Mesenchymal stem cell (in vitro differentiated cells and primary cell): ENCODE measurements around the gene C1QL1.

Experiments
- DNase-seq: peaks from one replicate; pipeline ENCODE4 v3.0.0-alpha.2; 2013
- H2AFZ ChIP-seq: one replicate; pipeline ENCODE4 v1.6.1; 2013; ENCODE audit warnings: low read depth, mild to moderate bottlenecking, control low read depth, inconsistent platforms, low read length, moderate library complexity
- H2AK5ac ChIP-seq: 2 replicates; pipeline ENCODE4 v1.6.1; 2013; ENCODE audit warnings: low read length, moderate library complexity, mild to moderate bottlenecking, inconsistent platforms; ENCODE audit not compliant: severe bottlenecking
- H2BK120ac ChIP-seq: one replicate; pipeline ENCODE4 v1.6.1; 2013; ENCODE audit warnings: low read depth, mild to moderate bottlenecking, inconsistent platforms, low read length, moderate library complexity
- H2BK12ac ChIP-seq, 2 experiments: one replicate each; pipeline ENCODE4 v1.6.1; 2013; ENCODE audit warnings: inconsistent platforms in 2 of 2, low read length in 2 of 2, mild to moderate bottlenecking in 2 of 2, moderate library complexity in 2 of 2, control low read depth in 1 of 2
- H2BK15ac ChIP-seq: one replicate; pipeline ENCODE4 v1.6.1; 2013; ENCODE audit warnings: mild to moderate bottlenecking, low read depth, inconsistent platforms; ENCODE audit not compliant: poor library complexity, severe bottlenecking
- H2BK5ac ChIP-seq: 2 replicates; pipeline ENCODE4 v1.6.1; 2013; ENCODE audit warnings: low read depth, mild to moderate bottlenecking, low read length, control low read depth, inconsistent platforms; ENCODE audit not compliant: poor library complexity, severe bottlenecking
- H3K14ac ChIP-seq, 2 experiments: one replicate each; pipeline ENCODE4 v1.6.1; 2013; ENCODE audit warnings: inconsistent platforms in 2 of 2, low read length in 2 of 2, control low read depth in 1 of 2, mild to moderate bottlenecking in 1 of 2, moderate library complexity in 1 of 2
- H3K18ac ChIP-seq, 2 experiments: one replicate each; pipeline ENCODE4 v1.6.1; 2013; ENCODE audit warnings: inconsistent platforms in 2 of 2, low read length in 2 of 2, control low read depth in 1 of 2, low read depth in 1 of 2, mild to moderate bottlenecking in 1 of 2
- H3K23ac ChIP-seq, 2 experiments: one replicate each; pipeline ENCODE4 v1.6.1; 2013; ENCODE audit warnings: inconsistent platforms in 2 of 2, low read length in 2 of 2, mild to moderate bottlenecking in 2 of 2, moderate library complexity in 2 of 2, control low read depth in 1 of 2
- H3K27ac ChIP-seq: 2 replicates; pipeline ENCODE4 v1.5.1; 2013; ENCODE audit warnings: mild to moderate bottlenecking, moderate library complexity, low read length, control low read depth, inconsistent platforms; ENCODE audit not compliant: poor library complexity, severe bottlenecking
- H3K27me3 ChIP-seq, 2 experiments: 2 replicates each; pipeline versions ENCODE4 v1.6.1 to v1.7.0; 2013; ENCODE audit warnings: low read length in 2 of 2, mild to moderate bottlenecking in 2 of 2, moderate library complexity in 2 of 2, control low read depth in 1 of 2, inconsistent platforms in 1 of 2; ENCODE audit not compliant: control insufficient read depth in 1 of 2, insufficient read depth in 1 of 2
- H3K36me3 ChIP-seq, 2 experiments: 2 replicates each; pipeline versions ENCODE4 v1.6.1 to v1.7.0; 2013; ENCODE audit warnings: low read length in 2 of 2, control low read depth in 1 of 2, inconsistent platforms in 1 of 2, low read depth in 1 of 2, mild to moderate bottlenecking in 1 of 2; ENCODE audit not compliant: insufficient read depth in 2 of 2, control insufficient read depth in 1 of 2
- H3K4ac ChIP-seq, 2 experiments: one replicate each; pipeline ENCODE4 v1.6.1; 2013; ENCODE audit warnings: inconsistent platforms in 2 of 2, low read length in 2 of 2, mild to moderate bottlenecking in 2 of 2, moderate library complexity in 2 of 2, control low read depth in 1 of 2, low read depth in 1 of 2
- H3K4me1 ChIP-seq: 2 replicates; pipeline ENCODE4 v1.6.1; 2013; ENCODE audit warnings: low read depth, low read length, control low read depth; ENCODE audit not compliant: control insufficient read depth, insufficient read depth
- H3K4me2 ChIP-seq: 2 replicates; pipeline ENCODE4 v1.6.1; 2013; ENCODE audit warnings: low read length, mild to moderate bottlenecking, inconsistent platforms; ENCODE audit not compliant: poor library complexity, severe bottlenecking
- H3K4me3 ChIP-seq, 2 experiments: 2 replicates each; pipeline versions ENCODE4 v1.5.1 to v1.7.0; 2013; ENCODE audit warnings: low read length in 2 of 2, mild to moderate bottlenecking in 2 of 2, control low read depth in 1 of 2, low read depth in 1 of 2; ENCODE audit not compliant: insufficient read depth in 1 of 2
- H3K79me1 ChIP-seq: replicated peaks from 2 replicates; pipeline ENCODE4 v1.6.1; 2013; ENCODE audit warnings: mild to moderate bottlenecking, control low read depth, low read length, inconsistent platforms; ENCODE audit not compliant: poor library complexity, severe bottlenecking
- H3K9ac ChIP-seq: 2 replicates; pipeline ENCODE4 v1.7.0; 2013; ENCODE audit warnings: mild to moderate bottlenecking, low read length, moderate library complexity
- H3K9me3 ChIP-seq: 2 replicates; pipeline ENCODE4 v1.7.0; 2013; ENCODE audit warnings: mild to moderate bottlenecking, low read length; ENCODE audit not compliant: control insufficient read depth
- H4K8ac ChIP-seq: one replicate; pipeline ENCODE4 v1.6.1; 2013; ENCODE audit warnings: inconsistent platforms, mild to moderate bottlenecking, low read length, moderate library complexity
- H4K91ac ChIP-seq: one replicate; pipeline ENCODE4 v1.6.1; 2013; ENCODE audit warnings: mild to moderate bottlenecking, low read length, inconsistent platforms
- WGBS: methylation state at CpG from one replicate; pipeline ENCODE4 v1.1.7; 2013; ENCODE audit warnings: mixed read lengths; 5-methylcytosine and 5-hydroxymethylcytosine counted together

C1QL1 gene

DNA sequence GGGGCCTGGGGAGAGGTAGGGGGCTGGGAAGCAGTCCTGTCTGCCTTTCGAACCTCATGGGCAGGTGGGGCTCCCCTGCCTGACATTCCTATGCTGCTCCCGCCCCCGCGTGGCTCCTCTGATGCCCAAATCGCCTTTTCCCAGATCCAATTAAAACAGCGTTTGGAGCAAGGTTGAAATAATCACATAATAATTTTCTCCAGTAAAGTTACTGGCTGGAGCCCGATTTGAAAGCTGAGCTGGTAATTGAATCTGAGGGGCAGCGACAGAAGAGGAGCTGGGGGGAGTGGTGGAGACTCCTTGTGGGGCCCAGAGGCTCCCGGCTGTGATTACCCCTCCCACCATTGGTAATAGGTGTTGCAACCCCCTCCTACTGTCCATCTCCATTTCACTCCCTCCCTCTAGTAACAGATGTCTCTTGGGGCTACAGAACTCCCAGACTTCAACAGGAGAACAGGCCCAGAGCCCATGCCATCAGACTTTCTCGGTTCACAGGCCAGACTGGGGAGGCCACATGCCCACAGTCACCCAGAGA lies 38.9 kb upstream of the C1QL1 start:
- Histone ChIP-seq H3K4me2 (no peak overlapping the region), H3K14ac (no peak overlapping the region), H3K36me3 (no peaks in the 10 kb centered on the region), H3K18ac (no peak overlapping the region), H2BK12ac (no peak overlapping the region), H4K8ac (no peak overlapping the region), H2AK5ac (no peak overlapping the region), H3K4me3 (no peak overlapping the region), H3K23ac (no peak overlapping the region), H3K27ac (no peak overlapping the region), H3K9ac (no peak overlapping the region), H4K91ac (no peak overlapping the region), H2BK120ac (no peak overlapping the region), H3K9me3 (no peaks in the 10 kb centered on the region), H2BK15ac (no peak overlapping the region), H3K4ac (no peak overlapping the region), H3K4me1 (peaks cover 6% of the 10 kb centered on the region), H3K79me1 (no peaks in the 10 kb centered on the region), H3K27me3 (peaks cover 27 to 46% of the 10 kb centered on the region in 2 experiments), H2AFZ (no peak overlapping the region), H2BK5ac (no peak overlapping the region)
- DNase-seq = no peak
- WGBS = 40% methylated on average over 3 of the region's 10 CpGs

DNA sequence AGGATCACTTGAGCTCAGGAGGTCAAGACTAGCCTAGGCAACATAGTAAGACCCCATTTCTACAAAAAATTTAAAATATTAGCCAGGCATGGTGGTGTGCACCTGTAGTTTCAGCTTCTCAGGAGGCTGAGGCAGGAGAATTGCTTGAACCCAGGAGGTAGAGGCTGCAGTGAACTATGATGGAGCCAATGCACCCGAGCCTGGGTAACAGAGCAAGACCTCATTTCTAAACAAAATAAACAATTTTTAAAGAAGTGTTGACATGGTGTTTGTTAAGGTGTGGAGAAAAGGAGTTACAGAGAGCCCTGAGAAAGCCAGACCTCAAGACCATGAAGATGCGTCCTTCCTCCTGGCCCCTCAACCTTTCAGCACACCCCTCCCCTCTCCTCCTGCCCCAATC lies 37.6 kb upstream of the C1QL1 start:
- Histone ChIP-seq H3K27ac (no peak overlapping the region), H3K18ac (no peak overlapping the region), H3K79me1 (no peaks in the 10 kb centered on the region), H2AK5ac (no peak overlapping the region), H2BK5ac (no peak overlapping the region), H4K91ac (no peak overlapping the region), H3K4ac (no peak overlapping the region), H3K23ac (no peak overlapping the region), H3K14ac (no peak overlapping the region), H4K8ac (no peak overlapping the region), H3K4me1 (peaks cover 6% of the 10 kb centered on the region), H3K27me3 (peaks cover 27 to 47% of the 10 kb centered on the region in 2 experiments), H2BK120ac (no peak overlapping the region), H2AFZ (no peak overlapping the region), H2BK15ac (no peak overlapping the region), H3K4me2 (no peak overlapping the region), H3K9ac (no peak overlapping the region), H3K4me3 (no peak overlapping the region), H3K9me3 (no peaks in the 10 kb centered on the region), H3K36me3 (no peaks in the 10 kb centered on the region), H2BK12ac (no peak overlapping the region)
- WGBS = 100% methylated on average over 1 of the region's 2 CpGs
- DNase-seq = no peak

GRCh38 chr17:45004388-45004787 lies 36.3 kb upstream of the C1QL1 start:
- H2BK15ac ChIP-seq = peak overlapping the region; percentile 8
- H3K9me3 ChIP-seq = peaks cover 6% of the 10 kb centered on the region
- no peak overlapping the region for H2AK5ac ChIP-seq
- H4K8ac ChIP-seq = no peak overlapping the region
- no peak overlapping the region for H3K9ac ChIP-seq
- H3K4ac ChIP-seq = no peak overlapping the region
- DNase-seq = no peak
- no peak overlapping the region for H3K14ac ChIP-seq
- H2AFZ ChIP-seq = no peak overlapping the region
- H3K23ac ChIP-seq = peak overlapping the region in 1 of 2 experiments; percentile 23
- H2BK12ac ChIP-seq = no peak overlapping the region
- no peak overlapping the region for H2BK120ac ChIP-seq
- no peaks in the 10 kb centered on the region for H3K36me3 ChIP-seq
- H3K27me3 ChIP-seq = peaks cover 27 to 50% of the 10 kb centered on the region in 2 experiments
- H2BK5ac ChIP-seq = no peak overlapping the region
- H3K4me3 ChIP-seq = no peak overlapping the region
- WGBS = no CpG with 5 or more reads among the region's 3 CpGs
- H3K4me1 ChIP-seq = peaks cover 6% of the 10 kb centered on the region
- no peak overlapping the region for H3K27ac ChIP-seq
- H4K91ac ChIP-seq = no peak overlapping the region
- H3K18ac ChIP-seq = no peak overlapping the region
- H3K79me1 ChIP-seq = no peaks in the 10 kb centered on the region
- no peak overlapping the region for H3K4me2 ChIP-seq

DNA sequence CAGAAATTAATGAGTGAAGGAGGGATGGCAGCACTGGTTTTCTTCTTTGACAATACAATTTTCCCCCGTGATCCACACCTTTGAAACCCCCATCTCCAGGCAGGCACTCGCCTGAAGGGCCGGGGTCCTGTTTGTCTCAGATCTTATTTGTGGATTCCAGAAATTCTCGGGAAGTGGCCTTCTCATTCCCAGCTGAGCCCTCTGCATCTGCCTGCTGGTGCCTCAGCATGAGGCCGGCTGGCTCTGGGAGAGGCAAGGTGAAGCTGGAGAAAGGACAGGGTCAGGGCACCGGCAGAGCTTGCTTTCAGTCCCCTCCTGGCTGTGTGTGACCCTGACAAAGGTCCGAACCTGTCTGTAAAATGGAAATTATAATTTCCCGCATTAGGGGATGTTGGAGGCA lies 35.8 kb upstream of the C1QL1 start:
- Histone ChIP-seq H3K36me3 (no peaks in the 10 kb centered on the region), H2BK15ac (no peak overlapping the region), H3K4me1 (peaks cover 6% of the 10 kb centered on the region), H2AFZ (no peak overlapping the region), H2BK12ac (no peak overlapping the region), H3K79me1 (no peaks in the 10 kb centered on the region), H3K4ac (no peak overlapping the region), H4K91ac (no peak overlapping the region), H2AK5ac (no peak overlapping the region), H2BK120ac (no peak overlapping the region), H3K23ac (no peak overlapping the region), H3K27ac (no peak overlapping the region), H3K18ac (no peak overlapping the region), H3K14ac (no peak overlapping the region), H3K4me3 (no peak overlapping the region), H3K9me3 (peaks cover 10% of the 10 kb centered on the region), H3K9ac (no peak overlapping the region), H2BK5ac (no peak overlapping the region), H3K27me3 (peaks cover 27 to 49% of the 10 kb centered on the region in 2 experiments), H4K8ac (no peak overlapping the region), H3K4me2 (no peak overlapping the region)
- no peak for DNase-seq
- WGBS = 27% methylated on average over 8 of the region's 8 CpGs
